Measurements from ENCODE around the gene RPUSD3. TPM values are rescaled to one million over a fixed set of nuclear protein-coding genes. Genes with fewer than 3 reads are reported as not detected.

RPUSD3 gene
- total RNA-seq (2022; extraction: Qiagen RNA extraction) = 49.4 to 60.8 TPM (median 58.3 TPM) in 5 replicates

GRCh38 chr3:9843715-9844438 is at the start of gene RPUSD3:
RPUSD3 (minus strand) TSS chr3:9844008; CDS start chr3:9843990, 18 bp downstream.

GRCh38 chr3:9890249-9891071 is 46.7 kb upstream of the RPUSD3 start, which contains the start of gene JAGN1:
JAGN1 (plus strand) TSS chr3:9890610; CDS start chr3:9890723, 113 bp downstream.

GRCh38 chr3:9879830-9880549 is 36.2 kb upstream of the RPUSD3 start, which contains the start of gene CIDEC:
CIDEC (minus strand) TSS chr3:9880253; CDS start chr3:9878486, 1,767 bp downstream.

GRCh38 chr3:9809615-9810432 is 34.0 kb downstream of the RPUSD3 start, which contains the start of gene TTLL3:
TTLL3 (plus strand) TSS chr3:9810262; CDS start chr3:9810662, 400 bp downstream.

GRCh38 chr3:9792405-9793160 is 51.2 kb downstream of the RPUSD3 start, which contains the start of the genes ARPC4 and TADA3:
ARPC4 (plus strand) TSS chr3:9793082; CDS start chr3:9793122, 40 bp downstream.
TADA3 (minus strand) TSS chr3:9792473; CDS start chr3:9791466, 1,007 bp downstream.

Other genes starting within 250 kb of the RPUSD3 start
- 27.1 to 30.2 TPM (median 29.1 TPM) in 5 replicates for gene MTMR14, start 194.5 kb downstream of the RPUSD3 start, total RNA-seq (2022; extraction: Qiagen RNA extraction)
- 0.05 to 0.25 TPM (median 0.14 TPM) in 4 of 5 replicates, not detected in the other for gene CPNE9, start 140.2 kb downstream of the RPUSD3 start, total RNA-seq (2022; extraction: Qiagen RNA extraction)
- gene BRPF1, start 112.3 kb downstream of the RPUSD3 start, total RNA-seq (2022; extraction: Qiagen RNA extraction) = 13.1 to 19.7 TPM (median 19.2 TPM) in 5 replicates
- gene OGG1, start 94.1 kb downstream of the RPUSD3 start, total RNA-seq (2022; extraction: Qiagen RNA extraction) = 14.4 to 18.5 TPM (median 17.8 TPM) in 5 replicates
- gene CAMK1, start 74.1 kb downstream of the RPUSD3 start, total RNA-seq (2022; extraction: Qiagen RNA extraction) = 14.0 to 17.7 TPM (median 16.9 TPM) in 5 replicates
- gene TADA3, start 51.5 kb downstream of the RPUSD3 start, total RNA-seq (2022; extraction: Qiagen RNA extraction) = 55.8 to 64.5 TPM (median 61.7 TPM) in 5 replicates
- 157 to 244 TPM (median 171 TPM) in 5 replicates for gene ARPC4, start 50.9 kb downstream of the RPUSD3 start, total RNA-seq (2022; extraction: Qiagen RNA extraction)
- 4.7 to 6.7 TPM (median 6.5 TPM) in 5 replicates for gene TTLL3, start 33.7 kb downstream of the RPUSD3 start, total RNA-seq (2022; extraction: Qiagen RNA extraction)
- 75.0 to 96.1 TPM (median 82.6 TPM) in 5 replicates for gene CIDEC, start 36.2 kb upstream of the RPUSD3 start, total RNA-seq (2022; extraction: Qiagen RNA extraction)
- 85.1 to 101 TPM (median 91.0 TPM) in 5 replicates for gene JAGN1, start 46.6 kb upstream of the RPUSD3 start, total RNA-seq (2022; extraction: Qiagen RNA extraction)
- gene IL17RE, start 58.8 kb upstream of the RPUSD3 start, total RNA-seq (2022; extraction: Qiagen RNA extraction) = 0.88 to 1.7 TPM (median 1.5 TPM) in 5 replicates
- 26.8 to 35.6 TPM (median 28.7 TPM) in 5 replicates for gene IL17RC, start 73.1 kb upstream of the RPUSD3 start, total RNA-seq (2022; extraction: Qiagen RNA extraction)
- 10.1 to 15.5 TPM (median 13.5 TPM) in 5 replicates for gene CRELD1, start 89.8 kb upstream of the RPUSD3 start, total RNA-seq (2022; extraction: Qiagen RNA extraction)
- gene PRRT3, start 108.4 kb upstream of the RPUSD3 start, total RNA-seq (2022; extraction: Qiagen RNA extraction) = 1.2 to 1.9 TPM (median 1.7 TPM) in 5 replicates
- 104 to 143 TPM (median 110 TPM) in 5 replicates for gene EMC3, start 142.8 kb upstream of the RPUSD3 start, total RNA-seq (2022; extraction: Qiagen RNA extraction)
- 18.3 to 21.7 TPM (median 20.2 TPM) in 5 replicates for gene FANCD2, start 182.4 kb upstream of the RPUSD3 start, total RNA-seq (2022; extraction: Qiagen RNA extraction)

Measured in A549 treated with dexamethasone at 1 μM for 4 hours (cell line).